Kidney (tissue), 14 donors: ENCODE data around the gene RAE1. TPM values are rescaled to one million over a fixed set of nuclear protein-coding genes. Genes with fewer than 3 reads are reported as not detected.
A peak's percentile ranks its signal among the peaks of the same experiment; 100 is the strongest.

Source experiments
- DNase-seq, 5 donors: peaks; one replicate each; pipeline ENCODE4 v3.0.0-alpha.2; 2013 to 2020
- FAIRE-seq: peaks from 2 replicates; lab custom pipeline; 2012; peaks lifted over from hg19 to GRCh38; lab: Jason Lieb, UNC
- H3K27ac ChIP-seq, 2 donors: one replicate each; pipeline ENCODE4 v1.7.0; 2013; ENCODE audit warnings: low read depth in 2 of 2, low read length in 2 of 2, inconsistent platforms in 1 of 2
- H3K27me3 ChIP-seq: one replicate; pipeline ENCODE4 v1.7.1; 2013; ENCODE audit warnings: low read length, inconsistent platforms; ENCODE audit not compliant: control insufficient read depth, insufficient read depth
- H3K36me3 ChIP-seq, 3 donors: one replicate each; pipeline versions ENCODE4 v1.7.0 to v1.7.1; 2013; ENCODE audit warnings: low read length in 3 of 3, control low read depth in 1 of 3, inconsistent platforms in 1 of 3; ENCODE audit not compliant: insufficient read depth in 3 of 3, control insufficient read depth in 2 of 3
- H3K4me1 ChIP-seq, 3 donors: one replicate each; pipeline versions ENCODE4 v1.7.0 to v1.7.1; 2013; ENCODE audit warnings: low read length in 3 of 3, inconsistent platforms in 1 of 3, low read depth in 1 of 3; ENCODE audit not compliant: control insufficient read depth in 2 of 3, insufficient read depth in 2 of 3
- H3K4me3 ChIP-seq, 3 donors: one replicate each; pipeline versions ENCODE4 v1.7.0 to v1.8.1; 2013; ENCODE audit warnings: low read length in 3 of 3, control low read depth in 1 of 3, inconsistent platforms in 1 of 3
- H3K9ac ChIP-seq, 3 donors: one replicate each; pipeline versions ENCODE4 v1.7.0 to v1.7.1; 2013; ENCODE audit warnings: low read length in 3 of 3, control low read depth in 1 of 3, inconsistent platforms in 1 of 3
- H3K9me3 ChIP-seq, 3 donors: one replicate each; pipeline versions ENCODE4 v1.7.0 to v1.7.1; 2013; ENCODE audit warnings: low read length in 3 of 3, control low read depth in 1 of 3, inconsistent platforms in 1 of 3; ENCODE audit not compliant: control insufficient read depth in 2 of 3, insufficient read depth in 1 of 3
- intact Hi-C: fragments of 100-400 bp; cut with DNase I; formaldehyde crosslinking; loops from one replicate; pipeline ENCODE4 v1.11.1; 2022
- polyA plus RNA-seq: library from polyadenylated mRNA; stranded (reverse); fragments of 350-450 nt; fragmentation: Illumina TruSeq; extraction: RNeasy Lipid Tissue Mini Kit (QIAGEN cat#74804); gene quantifications from one replicate; pipeline ENCODE4 v1.2.3, GENCODE V29; 2014; ENCODE audit warnings: low read depth, low replicate concordance; ENCODE audit not compliant: insufficient read depth
- total RNA-seq: library from RNA; stranded (reverse); fragmentation: NEBNext Ultra II Directional; extraction: Animal tissue kit (Norgen Biotek cat#: 25700); gene quantifications from one replicate; pipeline ENCODE4 v1.2.1, GENCODE V29; 2021
- TF ChIP-seq, protein P1 (sequence below): IDR thresholded peaks from 3 replicates; pipeline ENCODE4 v1.5.1; 2012; ENCODE audit warnings: mild to moderate bottlenecking, moderate library complexity, borderline replicate concordance; ENCODE audit not compliant: insufficient read depth; ENCODE audit errors: extremely low read depth
- donor health status: control.
- donor health status: control.
- donor health status: control.
- donor health status: control.
- donor health status: control.
- donor health status: DM: yes; HTN: yes; CAD: no.
- donor health status: Normal renal cell carcinoma (clear cell type).

The RAE1 gene
- total and polyA plus RNA-seq, 2 donors from 2014 or later: 19.5 to 26.3 TPM

DNA sequence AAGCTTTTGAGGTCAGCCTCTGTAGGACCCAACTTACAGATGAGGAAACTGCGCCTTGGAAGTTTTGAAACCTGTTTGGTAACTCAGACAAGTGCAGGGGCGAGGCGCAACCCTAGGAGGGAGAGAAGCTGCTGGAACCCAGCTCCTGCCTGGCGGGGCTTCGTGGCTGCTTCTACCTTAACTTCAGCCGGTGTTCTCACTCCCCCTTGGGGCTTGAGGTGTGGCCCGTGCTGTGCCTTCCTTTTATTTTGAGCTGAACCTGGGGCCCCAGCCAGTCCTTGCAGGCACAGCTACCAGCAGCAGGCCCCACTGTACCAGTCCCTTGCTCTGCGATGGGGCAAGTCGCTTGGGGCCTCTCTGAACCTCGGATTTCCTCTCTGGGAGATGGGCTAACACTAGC is 52.2 kb downstream of the RAE1 start:
- no peaks in the 10 kb centered on the region for H3K27me3 ChIP-seq
- no peak overlapping the region for H3K4me3 ChIP-seq
- no peak overlapping the region for H3K9ac ChIP-seq
- no peak for DNase-seq
- no peak for FAIRE-seq
- H3K36me3 ChIP-seq: peaks cover 0 to 10% (median 2%) of the 10 kb centered on the region in 3 donors
- intact Hi-C loops: no loop called here
- TF ChIP-seq, protein P1, sequence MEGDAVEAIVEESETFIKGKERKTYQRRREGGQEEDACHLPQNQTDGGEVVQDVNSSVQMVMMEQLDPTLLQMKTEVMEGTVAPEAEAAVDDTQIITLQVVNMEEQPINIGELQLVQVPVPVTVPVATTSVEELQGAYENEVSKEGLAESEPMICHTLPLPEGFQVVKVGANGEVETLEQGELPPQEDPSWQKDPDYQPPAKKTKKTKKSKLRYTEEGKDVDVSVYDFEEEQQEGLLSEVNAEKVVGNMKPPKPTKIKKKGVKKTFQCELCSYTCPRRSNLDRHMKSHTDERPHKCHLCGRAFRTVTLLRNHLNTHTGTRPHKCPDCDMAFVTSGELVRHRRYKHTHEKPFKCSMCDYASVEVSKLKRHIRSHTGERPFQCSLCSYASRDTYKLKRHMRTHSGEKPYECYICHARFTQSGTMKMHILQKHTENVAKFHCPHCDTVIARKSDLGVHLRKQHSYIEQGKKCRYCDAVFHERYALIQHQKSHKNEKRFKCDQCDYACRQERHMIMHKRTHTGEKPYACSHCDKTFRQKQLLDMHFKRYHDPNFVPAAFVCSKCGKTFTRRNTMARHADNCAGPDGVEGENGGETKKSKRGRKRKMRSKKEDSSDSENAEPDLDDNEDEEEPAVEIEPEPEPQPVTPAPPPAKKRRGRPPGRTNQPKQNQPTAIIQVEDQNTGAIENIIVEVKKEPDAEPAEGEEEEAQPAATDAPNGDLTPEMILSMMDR: no peak
- no peaks in the 10 kb centered on the region for H3K9me3 ChIP-seq
- H3K4me1 ChIP-seq: peaks cover 0 to 26% (median 13%) of the 10 kb centered on the region in 3 donors
- no peak overlapping the region for H3K27ac ChIP-seq

DNA sequence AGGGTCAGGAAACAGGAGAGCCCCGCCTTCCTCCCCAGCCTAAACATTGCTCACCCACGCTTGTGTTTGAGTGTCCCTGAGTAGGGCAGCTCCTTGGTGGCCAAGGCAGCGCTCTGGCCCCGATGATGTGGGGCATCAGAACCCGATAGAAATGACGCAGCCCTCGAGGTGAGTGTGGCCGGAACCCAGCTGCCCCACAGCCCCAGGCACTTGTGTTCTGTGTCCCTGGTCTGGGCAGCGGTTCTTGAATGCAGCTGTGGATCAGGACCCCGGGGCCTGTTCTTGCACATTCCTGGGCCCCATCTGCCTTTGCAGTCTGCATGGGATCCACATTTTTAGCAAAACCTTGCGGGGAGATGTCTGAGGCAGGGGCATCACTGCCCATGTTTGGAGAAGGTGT is 53.0 kb downstream of the RAE1 start:
- DNase-seq: peak in 1 of 5 donors; percentile 53
- TF ChIP-seq, protein P1: no peak
- Histone ChIP-seq H3K27ac (no peak overlapping the region), H3K36me3 (peaks cover 0 to 15% (median 2%) of the 10 kb centered on the region in 3 donors), H3K9ac (no peak overlapping the region), H3K4me3 (no peak overlapping the region), H3K4me1 (peaks cover 0 to 21% (median 9%) of the 10 kb centered on the region in 3 donors), H3K27me3 (no peaks in the 10 kb centered on the region), H3K9me3 (no peaks in the 10 kb centered on the region)
- no peak for FAIRE-seq
- intact Hi-C loops: no loop called here

DNA sequence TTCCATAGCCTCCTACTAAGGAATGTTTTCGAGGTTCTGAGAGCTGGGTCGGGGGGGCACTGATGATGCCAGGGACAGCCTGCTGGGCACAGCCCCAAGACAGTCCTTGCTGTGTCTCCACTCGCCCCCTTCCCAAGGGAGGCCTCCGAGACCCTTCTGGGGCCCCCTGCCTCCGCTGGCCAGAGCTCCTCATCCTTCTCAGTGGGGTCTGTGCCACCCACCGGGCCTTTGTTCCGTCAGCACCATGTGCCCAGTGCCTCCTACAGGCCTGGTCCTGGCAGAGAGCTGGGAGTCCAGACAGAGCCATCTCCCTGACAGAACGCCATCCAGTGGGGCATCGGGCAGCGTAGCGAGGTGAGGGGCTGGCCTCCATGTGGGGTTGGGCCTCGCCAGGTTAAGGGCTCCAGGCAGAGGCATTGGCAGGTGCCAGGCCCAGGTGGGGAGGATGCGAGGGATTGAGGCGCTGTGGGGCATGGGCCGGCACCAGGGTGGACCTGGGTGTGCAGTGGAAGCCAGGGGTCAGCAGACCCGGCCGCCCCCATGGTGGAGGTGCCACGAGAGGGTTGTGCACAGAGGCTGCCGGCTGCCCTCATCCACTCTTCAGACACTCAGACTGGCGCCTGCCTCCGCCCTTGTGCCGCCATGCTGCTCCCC is 53.5 kb downstream of the RAE1 start:
- peaks cover 0 to 16% (median 6%) of the 10 kb centered on the region in 3 donors for H3K4me1 ChIP-seq
- no peak overlapping the region for H3K9ac ChIP-seq
- H3K27ac ChIP-seq: no peak overlapping the region
- TF ChIP-seq, protein P1: no peak
- no peaks in the 10 kb centered on the region for H3K9me3 ChIP-seq
- peaks cover 0 to 15% (median 2%) of the 10 kb centered on the region in 3 donors for H3K36me3 ChIP-seq
- DNase-seq (peak in 1 of 5 donors; percentile 71), FAIRE-seq (no peak)
- intact Hi-C loops: no loop called here
- H3K4me3 ChIP-seq: no peak overlapping the region
- H3K27me3 ChIP-seq: no peaks in the 10 kb centered on the region
